IMR-90 (cell line): ENCODE data around the gene CRTAC1.

ENCODE experiments used
- TF ChIP-seq, protein P1 (sequence below): fragments of 150-350 bp; IDR thresholded peaks from 2 replicates; pipeline ENCODE4 v1.6.1; 2017; ENCODE audit warnings: mild to moderate bottlenecking, antibody characterized with exemption, low read length, low read depth
- TF ChIP-seq, protein P2 (sequence below): conservative IDR thresholded peaks from 2 replicates; pipeline ENCODE4 v1.5.1; 2012; ENCODE audit warnings: mild to moderate bottlenecking, low read depth, low read length, improper control_type of control experiment

DNA sequence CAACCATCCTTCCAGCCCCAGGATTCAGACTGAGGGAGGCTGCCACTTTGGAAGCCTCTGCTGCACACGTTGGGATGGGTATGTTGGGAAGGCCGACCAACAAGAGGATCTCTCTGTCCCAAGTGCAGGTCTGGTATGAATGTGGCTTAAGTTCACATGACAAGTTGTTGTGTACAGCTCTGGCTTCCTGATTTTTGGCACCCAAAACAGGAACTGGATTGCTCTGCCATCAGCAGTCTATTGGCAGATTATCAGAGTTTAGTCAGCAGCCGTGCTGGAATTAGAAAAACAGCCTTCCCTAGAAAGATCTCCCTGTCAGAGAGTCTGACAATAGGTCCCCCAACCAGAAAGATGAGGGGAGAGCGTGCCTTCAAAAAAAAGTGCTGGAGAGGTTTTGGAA is 113.8 kb downstream of the CRTAC1 start:
- TF ChIP-seq, protein P1, sequence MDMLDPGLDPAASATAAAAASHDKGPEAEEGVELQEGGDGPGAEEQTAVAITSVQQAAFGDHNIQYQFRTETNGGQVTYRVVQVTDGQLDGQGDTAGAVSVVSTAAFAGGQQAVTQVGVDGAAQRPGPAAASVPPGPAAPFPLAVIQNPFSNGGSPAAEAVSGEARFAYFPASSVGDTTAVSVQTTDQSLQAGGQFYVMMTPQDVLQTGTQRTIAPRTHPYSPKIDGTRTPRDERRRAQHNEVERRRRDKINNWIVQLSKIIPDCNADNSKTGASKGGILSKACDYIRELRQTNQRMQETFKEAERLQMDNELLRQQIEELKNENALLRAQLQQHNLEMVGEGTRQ = no peak
- TF ChIP-seq, protein P2, sequence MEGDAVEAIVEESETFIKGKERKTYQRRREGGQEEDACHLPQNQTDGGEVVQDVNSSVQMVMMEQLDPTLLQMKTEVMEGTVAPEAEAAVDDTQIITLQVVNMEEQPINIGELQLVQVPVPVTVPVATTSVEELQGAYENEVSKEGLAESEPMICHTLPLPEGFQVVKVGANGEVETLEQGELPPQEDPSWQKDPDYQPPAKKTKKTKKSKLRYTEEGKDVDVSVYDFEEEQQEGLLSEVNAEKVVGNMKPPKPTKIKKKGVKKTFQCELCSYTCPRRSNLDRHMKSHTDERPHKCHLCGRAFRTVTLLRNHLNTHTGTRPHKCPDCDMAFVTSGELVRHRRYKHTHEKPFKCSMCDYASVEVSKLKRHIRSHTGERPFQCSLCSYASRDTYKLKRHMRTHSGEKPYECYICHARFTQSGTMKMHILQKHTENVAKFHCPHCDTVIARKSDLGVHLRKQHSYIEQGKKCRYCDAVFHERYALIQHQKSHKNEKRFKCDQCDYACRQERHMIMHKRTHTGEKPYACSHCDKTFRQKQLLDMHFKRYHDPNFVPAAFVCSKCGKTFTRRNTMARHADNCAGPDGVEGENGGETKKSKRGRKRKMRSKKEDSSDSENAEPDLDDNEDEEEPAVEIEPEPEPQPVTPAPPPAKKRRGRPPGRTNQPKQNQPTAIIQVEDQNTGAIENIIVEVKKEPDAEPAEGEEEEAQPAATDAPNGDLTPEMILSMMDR = no peak
